GM12875 (cell line): ENCODE data around the gene PRTG.
"Not testable (repeated sequence)": the region's sequence is repeated elsewhere in the genome, so short reads cannot be mapped to it uniquely, and the experiment has no call there.

Experiments used
- H3K4me3 ChIP-seq: one replicate; pipeline ENCODE4 v1.5.1; 2011; ENCODE audit warnings: low read depth, low read length, control low read depth
- CTCF ChIP-seq: IDR thresholded peaks from 2 replicates; pipeline ENCODE4 v1.5.1; 2011; ENCODE audit warnings: low read depth, mild to moderate bottlenecking, control low read depth, inconsistent platforms, low read length, moderate library complexity, borderline replicate concordance; ENCODE audit not compliant: insufficient read depth

Gene PRTG

GRCh38 chr15:55618387-55618786 is 124.6 kb downstream of the PRTG start:
- no peak overlapping the region for H3K4me3 ChIP-seq
- TF ChIP-seq CTCF = no peak

GRCh38 chr15:55615445-55615844 is 127.5 kb downstream of the PRTG start:
- H3K4me3 ChIP-seq = no peak overlapping the region
- no peak for TF ChIP-seq CTCF

GRCh38 chr15:55613727-55614126 is 129.2 kb downstream of the PRTG start:
- no peak overlapping the region for H3K4me3 ChIP-seq
- TF ChIP-seq CTCF = no peak

- no peak for TF ChIP-seq CTCF
These were observed 136.7 kb downstream of the PRTG start for GRCh38 chr15:55606214-55606613.

GRCh38 chr15:55601374-55601773 is 141.6 kb downstream of the PRTG start:
- H3K4me3 ChIP-seq = no peak overlapping the region
- no peak for TF ChIP-seq CTCF

More at GRCh38 chr15:55606214-55606613, 136.7 kb downstream of the PRTG start:
- no peak overlapping the region for H3K4me3 ChIP-seq

GRCh38 chr15:55599439-55599838 is 143.5 kb downstream of the PRTG start:
- TF ChIP-seq CTCF = no peak

GRCh38 chr15:55593019-55593418 is 149.9 kb downstream of the PRTG start:
- not testable (repeated sequence) for H3K4me3 ChIP-seq

More at GRCh38 chr15:55599439-55599838, 143.5 kb downstream of the PRTG start:
- H3K4me3 ChIP-seq = no peak overlapping the region

GRCh38 chr15:55590788-55591187 is 152.2 kb downstream of the PRTG start:
- no peak for TF ChIP-seq CTCF
- H3K4me3 ChIP-seq = no peak overlapping the region
